ENCODE data around the gene SLC6A3.

Gene SLC6A3

DNA sequence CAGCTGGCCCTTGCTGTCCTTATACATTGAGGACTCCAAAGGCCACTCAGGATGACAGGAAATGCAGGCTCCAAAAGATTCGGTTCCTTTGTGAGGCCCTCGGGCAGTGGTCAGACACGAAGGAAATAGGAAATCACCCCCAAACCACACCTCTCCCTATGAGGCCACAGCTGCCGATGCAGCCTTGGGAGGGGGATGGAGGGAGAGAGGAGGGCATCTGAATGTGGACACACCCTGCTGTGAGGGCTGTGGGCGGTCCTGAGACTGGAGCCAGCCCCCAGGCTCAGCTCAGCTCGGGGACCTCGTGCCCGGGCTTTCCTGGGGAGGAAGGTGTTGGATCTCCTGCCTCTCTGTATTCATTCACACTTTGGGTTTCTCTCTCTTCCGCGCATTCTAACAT is 97.7 kb downstream of the SLC6A3 start:
- no peak for DNase-seq (ENCODE audit: low read depth)

DNA sequence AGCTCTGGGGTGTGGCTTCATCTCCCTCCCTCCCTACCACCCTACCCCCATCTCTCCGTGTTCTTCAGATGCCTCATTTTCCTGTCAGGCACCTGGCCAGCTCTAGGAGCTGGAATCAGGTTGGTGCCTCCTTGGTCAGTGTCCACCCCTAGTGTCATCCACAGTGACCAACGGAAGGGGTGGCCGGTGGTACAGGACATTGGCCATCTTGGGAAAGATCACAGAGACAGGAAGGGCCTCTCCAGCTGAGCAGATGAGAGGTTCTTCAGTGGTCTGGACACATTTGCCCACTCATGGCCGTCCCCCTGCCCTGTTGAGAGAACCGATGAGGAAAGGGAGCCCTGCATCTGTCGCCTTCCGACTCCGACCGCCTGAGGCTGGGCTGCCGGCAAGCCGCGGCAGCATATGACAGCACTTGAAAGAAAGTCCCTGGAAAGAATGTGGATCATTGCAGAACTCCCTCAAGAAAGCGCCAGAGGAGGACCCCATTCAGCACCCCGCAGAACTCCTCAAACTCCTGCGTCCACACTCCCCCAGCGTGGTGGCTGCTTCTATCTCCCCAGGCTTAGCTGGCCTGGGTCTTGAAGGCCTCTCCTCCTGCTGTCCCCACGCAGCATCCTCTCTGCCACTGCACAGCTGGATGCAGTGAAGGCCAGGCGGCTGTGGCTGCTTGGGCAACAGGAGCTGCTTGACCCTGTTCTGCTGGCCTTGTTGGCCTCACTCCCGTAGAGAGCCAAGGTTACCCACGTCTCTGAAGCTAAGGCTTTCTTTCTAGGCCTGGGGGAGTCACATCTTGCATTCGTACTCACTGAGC is 98.4 kb downstream of the SLC6A3 start:
- no peak for DNase-seq (ENCODE audit: low read depth)

DNA sequence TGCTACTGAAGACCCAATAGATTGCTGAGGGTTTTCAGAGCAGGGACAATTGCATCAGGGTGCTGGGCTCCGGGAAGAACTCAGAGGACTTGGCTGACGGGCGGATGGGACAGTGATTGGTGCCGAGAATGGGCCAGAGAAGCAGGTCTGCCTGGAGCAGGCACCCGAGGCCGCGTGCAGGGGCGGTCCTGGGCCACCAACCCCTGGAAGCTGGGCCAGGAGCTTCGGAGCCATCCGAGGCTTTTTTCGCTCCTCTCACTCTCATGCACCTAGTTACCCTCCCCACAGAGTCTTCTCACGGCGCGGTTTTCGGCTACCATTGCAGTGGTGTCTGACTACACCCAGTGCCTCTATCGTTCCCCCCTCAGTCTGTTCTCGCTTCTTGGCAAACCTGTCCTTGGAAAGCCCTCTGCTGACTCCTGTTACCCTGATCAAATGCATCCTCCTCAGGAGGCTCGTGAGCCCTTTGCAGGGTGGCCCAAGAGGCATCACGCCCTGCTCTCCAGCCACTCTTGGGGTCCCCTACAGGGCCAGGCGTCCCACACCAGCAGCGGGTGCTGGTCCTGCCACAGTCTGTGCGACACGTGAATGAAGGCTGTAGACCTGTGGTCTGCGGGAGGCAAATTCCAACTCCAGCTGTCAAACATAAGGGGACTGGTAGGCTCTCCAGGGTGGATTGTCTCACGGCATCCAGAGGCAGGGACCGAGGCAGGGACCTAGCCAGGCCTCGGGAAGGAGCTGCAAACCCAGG is 99.2 kb downstream of the SLC6A3 start:
- no peak for DNase-seq (ENCODE audit: low read depth)

DNA sequence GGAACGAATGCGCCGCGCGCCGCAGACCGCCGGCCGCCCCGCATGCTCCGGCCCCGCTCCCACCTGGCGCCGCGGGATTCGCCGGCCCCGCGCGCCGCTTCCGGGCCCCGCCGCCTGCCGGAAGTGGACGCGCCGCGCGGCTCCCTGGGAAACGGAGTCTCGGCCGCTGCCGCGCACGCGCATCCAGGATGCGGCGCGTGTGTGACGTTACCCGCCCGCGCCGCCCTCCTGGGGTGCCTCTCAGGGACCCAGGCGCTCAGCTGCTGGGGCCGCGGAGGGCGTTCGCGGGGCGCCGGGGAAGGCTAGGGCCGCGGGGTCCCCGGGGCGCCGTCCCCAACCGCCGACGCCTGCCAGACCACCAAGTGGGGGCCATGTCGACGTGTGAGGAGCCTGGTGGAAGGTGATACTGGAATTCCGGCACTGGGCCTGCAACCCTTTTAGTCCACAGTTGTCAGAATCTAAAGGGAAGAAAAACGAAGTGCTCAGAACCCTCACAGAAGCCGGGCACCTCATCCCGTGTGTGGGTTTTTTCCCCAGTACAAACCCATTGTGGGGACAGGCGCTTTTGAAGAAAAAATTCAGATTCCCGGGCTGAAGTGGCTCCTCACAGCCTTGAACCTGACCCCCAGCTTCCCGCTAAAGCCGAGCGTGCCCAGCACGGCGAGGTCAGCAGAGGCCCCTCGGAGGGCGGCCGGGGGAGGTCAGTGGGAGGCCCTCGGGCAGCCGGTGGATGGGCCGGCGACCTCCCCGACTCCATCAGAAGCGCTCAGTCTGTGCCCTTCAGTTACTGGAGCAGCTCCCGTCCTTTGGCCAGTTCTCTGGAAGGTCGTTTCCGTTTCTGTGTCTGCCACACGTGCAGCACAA is 100.0 kb downstream of the SLC6A3 start, which contains the start of gene CLPTM1L:
Gene CLPTM1L (minus strand): TSS at position 125 of the 864 bp plus-strand sequence. CDS start 258 bp downstream, outside the sequence.
- peak; percentile 90 for DNase-seq (ENCODE audit: low read depth)

DNA sequence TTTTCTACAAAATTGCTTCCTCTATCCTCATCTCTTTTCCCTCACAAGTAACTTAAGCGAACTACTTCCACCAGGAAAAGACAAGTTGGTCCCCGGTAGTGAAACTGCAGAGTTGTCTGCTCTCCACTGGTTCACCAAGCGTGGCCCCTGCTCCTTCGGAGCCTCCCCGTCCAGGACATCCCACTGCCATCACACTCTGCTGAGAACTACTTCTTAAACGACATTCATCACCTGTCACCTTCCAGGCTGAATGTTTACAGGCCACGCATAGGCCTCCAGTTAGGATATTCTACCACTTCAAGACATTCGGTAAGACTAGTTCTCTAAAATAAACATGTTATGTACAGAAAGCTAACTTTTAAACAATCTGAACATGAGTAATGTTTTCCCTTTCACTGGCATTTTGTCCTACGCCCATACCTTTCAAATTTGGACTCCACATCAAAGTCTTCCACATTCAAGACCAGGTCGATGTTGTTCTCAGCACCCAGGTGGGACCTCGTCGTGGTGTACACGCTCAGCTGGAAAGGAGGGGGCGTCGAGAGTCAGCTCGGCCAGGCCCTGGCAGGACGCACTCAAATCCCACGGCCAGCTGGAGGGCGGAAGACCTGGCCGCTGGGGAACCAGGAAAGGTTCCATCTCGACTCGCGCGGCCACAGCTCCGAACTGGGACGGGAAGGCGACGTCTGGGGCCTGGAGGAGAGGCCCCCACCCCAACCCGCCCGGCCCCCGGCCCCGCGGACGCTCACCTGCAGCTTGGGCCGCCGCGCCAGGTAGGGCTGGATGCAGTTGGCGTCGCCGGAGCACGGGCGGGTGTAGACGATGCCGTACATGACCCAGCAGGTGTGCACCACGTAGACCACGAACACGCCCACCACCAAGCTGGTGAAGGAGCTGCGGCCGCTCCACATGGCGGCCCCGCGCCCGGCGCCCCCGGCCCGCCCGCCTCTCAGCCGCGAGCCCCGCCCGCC is 101.0 kb downstream of the SLC6A3 start:
- DNase-seq (ENCODE audit: low read depth), result peak; percentile 13

DNA sequence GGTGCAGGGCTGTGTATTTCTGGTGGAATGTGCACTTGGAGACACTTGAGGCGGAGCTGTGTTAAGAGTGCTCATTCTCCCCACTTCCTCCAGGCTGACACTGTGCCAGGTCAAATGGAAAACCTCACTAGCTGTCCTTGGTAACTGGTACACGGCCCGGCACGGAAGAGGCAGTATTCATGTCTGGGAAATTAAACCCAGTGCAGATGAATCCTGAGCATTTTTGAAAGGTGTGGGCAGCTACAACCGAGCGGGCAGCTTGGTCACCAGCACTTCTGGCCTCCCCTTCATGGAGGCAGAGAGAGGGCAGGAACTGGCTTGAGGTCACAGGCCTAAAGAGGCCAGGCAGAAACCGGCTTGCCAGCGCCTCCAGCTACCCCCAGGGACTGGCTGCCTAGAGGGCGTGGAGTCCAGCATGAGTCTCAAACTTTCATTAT is 101.9 kb downstream of the SLC6A3 start:
- no peak for DNase-seq (ENCODE audit: low read depth)

Measured in activated T-cell treated with anti-CD3 and anti-CD28 coated beads for 48 hours (primary cell).